Skeletal muscle tissue (tissue), 4 donors: ENCODE results near the gene COA4. TPM values are rescaled to one million over a fixed set of nuclear protein-coding genes. Genes with fewer than 3 reads are reported as not detected.

Experiments
- H3K27ac ChIP-seq: one replicate; pipeline ENCODE4 v1.7.0; 2013; ENCODE audit warnings: mild to moderate bottlenecking, low read depth, low read length, inconsistent platforms
- H3K27me3 ChIP-seq, 3 donors: one replicate each; pipeline ENCODE4 v1.7.0; 2013; ENCODE audit warnings: low read length in 3 of 3; ENCODE audit not compliant: control insufficient read depth in 3 of 3, insufficient read depth in 3 of 3
- H3K36me3 ChIP-seq, 3 donors: one replicate each; pipeline ENCODE4 v1.7.0; 2013; ENCODE audit warnings: low read length in 3 of 3; ENCODE audit not compliant: control insufficient read depth in 3 of 3, insufficient read depth in 3 of 3
- H3K4me1 ChIP-seq, 3 donors: one replicate each; pipeline ENCODE4 v1.7.0; 2013; ENCODE audit warnings: low read length in 3 of 3, mild to moderate bottlenecking in 3 of 3; ENCODE audit not compliant: control insufficient read depth in 3 of 3, insufficient read depth in 3 of 3
- H3K4me3 ChIP-seq, 3 donors: one replicate each; pipeline ENCODE4 v1.7.0; 2013; ENCODE audit warnings: low read length in 3 of 3
- H3K9ac ChIP-seq, 3 donors: one replicate each; pipeline ENCODE4 v1.7.0; 2013; ENCODE audit warnings: low read length in 3 of 3, mild to moderate bottlenecking in 3 of 3, moderate library complexity in 2 of 3, low read depth in 1 of 3
- H3K9me3 ChIP-seq, 3 donors: one replicate each; pipeline ENCODE4 v1.7.0; 2013; ENCODE audit warnings: low read length in 3 of 3; ENCODE audit not compliant: control insufficient read depth in 3 of 3
- total RNA-seq: library from RNA; depleted of rRNA; stranded (reverse); fragments of >200 nt; gene quantifications from one replicate; pipeline ENCODE4 v1.2.3, GENCODE V29; 2014
- donor health status: Osteomylitis.

The COA4 gene
- total RNA-seq, 1 donor from 2014 or later, result 73.1 TPM

- H3K27ac ChIP-seq, result no peak overlapping the region
- H3K9me3 ChIP-seq, result no peaks in the 10 kb centered on the region
Measured at GRCh38 chr11:73839123-73839457, 37.6 kb downstream of the COA4 start.

GRCh38 chr11:73838443-73839122 is 38.1 kb downstream of the COA4 start:
- Histone ChIP-seq H3K9ac (no peak overlapping the region), H3K4me3 (no peak overlapping the region), H3K27ac (no peak overlapping the region), H3K4me1 (no peaks in the 10 kb centered on the region), H3K9me3 (no peaks in the 10 kb centered on the region), H3K27me3 (no peaks in the 10 kb centered on the region), H3K36me3 (peaks cover 2 to 5% (median 3%) of the 10 kb centered on the region in 3 donors)

More at GRCh38 chr11:73839123-73839457, 37.6 kb downstream of the COA4 start:
- Histone ChIP-seq H3K4me1 (no peaks in the 10 kb centered on the region), H3K9ac (no peak overlapping the region), H3K4me3 (no peak overlapping the region), H3K27me3 (no peaks in the 10 kb centered on the region), H3K36me3 (peaks cover 2 to 6% (median 4%) of the 10 kb centered on the region in 3 donors)

- H3K4me3 ChIP-seq, result no peak overlapping the region
- no peak overlapping the region for H3K9ac ChIP-seq
- no peak overlapping the region for H3K27ac ChIP-seq
- H3K9me3 ChIP-seq, result no peaks in the 10 kb centered on the region
- H3K27me3 ChIP-seq, result no peaks in the 10 kb centered on the region
- peaks cover 0 to 9% (median 8%) of the 10 kb centered on the region in 3 donors for H3K36me3 ChIP-seq
- no peaks in the 10 kb centered on the region for H3K4me1 ChIP-seq
Measured at GRCh38 chr11:73833067-73833466, 43.6 kb downstream of the COA4 start.

- peaks cover 0 to 16% (median 9%) of the 10 kb centered on the region in 3 donors for H3K36me3 ChIP-seq
- no peak overlapping the region for H3K9ac ChIP-seq
- H3K9me3 ChIP-seq, result no peaks in the 10 kb centered on the region
- no peaks in the 10 kb centered on the region for H3K4me1 ChIP-seq
- H3K27ac ChIP-seq, result no peak overlapping the region
- H3K4me3 ChIP-seq, result no peak overlapping the region
- H3K27me3 ChIP-seq, result no peaks in the 10 kb centered on the region
Measured at GRCh38 chr11:73830261-73830660, 46.4 kb downstream of the COA4 start.

Other genes with a start within 250 kb of the COA4 start
- 1.0 TPM for gene PLEKHB1, start 230.3 kb downstream of the COA4 start, total RNA-seq
- 87.2 TPM for gene RAB6A, start 115.8 kb downstream of the COA4 start, total RNA-seq
- gene MRPL48, start 89.0 kb downstream of the COA4 start, total RNA-seq, result 25.6 TPM
- gene PAAF1, start 153 bp upstream of the COA4 start, total RNA-seq, result 17.2 TPM
- not detected for gene DNAJB13, start 74.2 kb upstream of the COA4 start, total RNA-seq
- gene UCP2, start 106.0 kb upstream of the COA4 start, total RNA-seq, result 25.1 TPM
- gene UCP3, start 132.2 kb upstream of the COA4 start, total RNA-seq, result 1.6 TPM